Small intestine (tissue), 7 donors: Measurements from ENCODE around the gene ACSL5. TPM values are rescaled to one million over a fixed set of nuclear protein-coding genes. Genes with fewer than 3 reads are reported as not detected.

Experiments used
- DNase-seq, 2 donors: peaks; one replicate each; pipeline versions ENCODE4 v3.0.0 to v3.0.0-alpha.2; 2013
- FAIRE-seq: peaks from 2 replicates; lab custom pipeline; 2012; peaks lifted over from hg19 to GRCh38; lab: Jason Lieb, UNC
- H3K27ac ChIP-seq, 3 donors: one replicate each; pipeline ENCODE4 v1.5.1; 2013; ENCODE audit warnings: low read length in 2 of 3, mild to moderate bottlenecking in 2 of 3, control low read depth in 1 of 3, inconsistent platforms in 1 of 3, low read depth in 1 of 3, moderate library complexity in 1 of 3
- H3K27me3 ChIP-seq, 3 donors: one replicate each; pipeline ENCODE4 v1.6.1; 2013; ENCODE audit warnings: low read length in 3 of 3, inconsistent platforms in 1 of 3; ENCODE audit not compliant: control insufficient read depth in 3 of 3, insufficient read depth in 3 of 3
- H3K36me3 ChIP-seq, 3 donors: one replicate each; pipeline ENCODE4 v1.6.1; 2013; ENCODE audit warnings: low read length in 3 of 3, inconsistent platforms in 1 of 3, low read depth in 1 of 3, mild to moderate bottlenecking in 1 of 3, moderate library complexity in 1 of 3; ENCODE audit not compliant: control insufficient read depth in 3 of 3, insufficient read depth in 2 of 3
- H3K4me1 ChIP-seq, 3 donors: one replicate each; pipeline ENCODE4 v1.6.1; 2013; ENCODE audit warnings: low read length in 2 of 3, inconsistent platforms in 1 of 3, low read depth in 1 of 3, mild to moderate bottlenecking in 1 of 3, moderate library complexity in 1 of 3; ENCODE audit not compliant: control insufficient read depth in 3 of 3, insufficient read depth in 2 of 3
- H3K4me3 ChIP-seq, 3 donors: one replicate each; pipeline ENCODE4 v1.5.1; 2013; ENCODE audit warnings: low read length in 3 of 3, control low read depth in 1 of 3, inconsistent platforms in 1 of 3, low read depth in 1 of 3, mild to moderate bottlenecking in 1 of 3, moderate library complexity in 1 of 3
- H3K9me3 ChIP-seq, 2 donors: one replicate each; pipeline ENCODE4 v1.6.1; 2013; ENCODE audit warnings: low read depth in 1 of 2, low read length in 1 of 2; ENCODE audit not compliant: control insufficient read depth in 2 of 2, insufficient read depth in 1 of 2
- WGBS, 3 donors: extraction: QIAGEN DNeasy Blood & Tissue Kit; methylation state at CpG; one replicate each; pipeline ENCODE4 v1.1.7; 2013; 5-methylcytosine and 5-hydroxymethylcytosine counted together
- polyA plus RNA-seq, 4 donors: library from polyadenylated mRNA; stranded (reverse) in 3 of 4; unstranded in 1 of 4; fragments of 200-250 nt in 3 of 4; fragments of 120-200 nt in 1 of 4; gene quantifications; one replicate each; pipeline versions ENCODE4 v1.2.1 to v1.2.3, GENCODE V29; 2013
- donor health status: healthy with polysubstance abuse.
- donor health status: control.
- donor health status: control.
- donor health status: Bipolar disorder and iron deficiency.
- donor health status: healthy.

The ACSL5 gene
- polyA plus RNA-seq, 4 donors, result 163 to 425 (median 292) TPM

- DNase-seq, result peak; percentile 47
Observed at GRCh38 chr10:112409755-112410154, 35.8 kb downstream of the ACSL5 start.

GRCh38 chr10:112412696-112413095, 38.8 kb downstream of the ACSL5 start:
- FAIRE-seq (no peak), DNase-seq (no peak)
- no peak overlapping the region for H3K4me3 ChIP-seq
- peaks cover 24 to 49% (median 46%) of the 10 kb centered on the region in 3 donors for H3K36me3 ChIP-seq
- no peaks in the 10 kb centered on the region for H3K27me3 ChIP-seq
- no peak overlapping the region for H3K27ac ChIP-seq
- H3K9me3 ChIP-seq, result no peaks in the 10 kb centered on the region
- H3K4me1 ChIP-seq, result peaks cover 0 to 20% (median 0%) of the 10 kb centered on the region in 3 donors
- 92 to 94% (median 93%) methylated on average over 2 of the region's 2 CpGs for WGBS, 3 donors

More at GRCh38 chr10:112409755-112410154, 35.8 kb downstream of the ACSL5 start:
- peaks cover 25 to 41% (median 40%) of the 10 kb centered on the region in 3 donors for H3K36me3 ChIP-seq
- no peaks in the 10 kb centered on the region for H3K9me3 ChIP-seq
- peaks cover 0 to 31% (median 0%) of the 10 kb centered on the region in 3 donors for H3K4me1 ChIP-seq
- no peak overlapping the region for H3K4me3 ChIP-seq
- FAIRE-seq, result no peak
- 17 to 55% (median 38%) methylated on average over 4 of the region's 4 CpGs for WGBS, 3 donors
- no peaks in the 10 kb centered on the region for H3K27me3 ChIP-seq
- H3K27ac ChIP-seq, result peak overlapping the region in 1 of 3 donors; percentile 23

- Histone ChIP-seq H3K27me3 (no peaks in the 10 kb centered on the region), H3K4me3 (no peak overlapping the region), H3K4me1 (peaks cover 0 to 14% (median 0%) of the 10 kb centered on the region in 3 donors), H3K9me3 (no peaks in the 10 kb centered on the region), H3K27ac (no peak overlapping the region), H3K36me3 (peaks cover 28 to 41% (median 33%) of the 10 kb centered on the region in 3 donors)
- no peak for FAIRE-seq
- no peak for DNase-seq
- WGBS, 3 donors, result 91 to 93% (median 92%) methylated on average over 3 of the region's 3 CpGs
Observed at GRCh38 chr10:112421731-112422130, 47.8 kb downstream of the ACSL5 start.

- Histone ChIP-seq H3K27ac (peak overlapping the region in 2 of 3 donors; percentile 36 to 61), H3K4me3 (no peak overlapping the region), H3K27me3 (no peaks in the 10 kb centered on the region), H3K36me3 (peaks cover 27 to 42% (median 41%) of the 10 kb centered on the region in 3 donors), H3K9me3 (no peaks in the 10 kb centered on the region), H3K4me1 (peaks cover 0 to 24% (median 0%) of the 10 kb centered on the region in 3 donors)
- FAIRE-seq (no peak), DNase-seq (peak; percentile 69 to 82)
- 22 to 64% (median 30%) methylated on average over 2 of the region's 2 CpGs for WGBS, 3 donors
Observed at GRCh38 chr10:112424651-112425050, 50.7 kb downstream of the ACSL5 start.

DNA sequence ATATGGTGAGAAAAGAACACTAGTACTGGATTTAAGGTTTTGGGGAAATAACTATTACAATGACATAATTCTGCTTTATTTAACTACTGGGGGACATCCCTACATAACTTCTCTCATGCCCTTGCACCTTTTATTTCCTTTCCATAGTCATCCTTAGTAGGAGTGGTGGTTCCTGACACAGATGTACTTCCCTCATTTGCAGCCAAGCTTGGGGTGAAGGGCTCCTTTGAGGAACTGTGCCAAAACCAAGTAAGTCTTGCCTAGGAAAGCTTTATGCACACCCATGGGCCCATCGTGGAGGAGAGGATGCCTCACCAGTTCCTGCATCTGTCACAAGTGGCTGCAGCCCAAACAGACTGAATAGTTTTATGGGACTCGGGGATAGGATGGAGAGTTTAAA, 52.2 kb downstream of the ACSL5 start:
- peaks cover 23 to 40% (median 36%) of the 10 kb centered on the region in 3 donors for H3K36me3 ChIP-seq
- H3K27ac ChIP-seq, result no peak overlapping the region
- no peak overlapping the region for H3K4me3 ChIP-seq
- H3K4me1 ChIP-seq, result peaks cover 0 to 34% (median 0%) of the 10 kb centered on the region in 3 donors
- FAIRE-seq, result no peak
- H3K27me3 ChIP-seq, result no peaks in the 10 kb centered on the region
- 61 to 75% (median 64%) methylated on average over 2 of the region's 2 CpGs for WGBS, 3 donors
- no peak for DNase-seq
- no peaks in the 10 kb centered on the region for H3K9me3 ChIP-seq

DNA sequence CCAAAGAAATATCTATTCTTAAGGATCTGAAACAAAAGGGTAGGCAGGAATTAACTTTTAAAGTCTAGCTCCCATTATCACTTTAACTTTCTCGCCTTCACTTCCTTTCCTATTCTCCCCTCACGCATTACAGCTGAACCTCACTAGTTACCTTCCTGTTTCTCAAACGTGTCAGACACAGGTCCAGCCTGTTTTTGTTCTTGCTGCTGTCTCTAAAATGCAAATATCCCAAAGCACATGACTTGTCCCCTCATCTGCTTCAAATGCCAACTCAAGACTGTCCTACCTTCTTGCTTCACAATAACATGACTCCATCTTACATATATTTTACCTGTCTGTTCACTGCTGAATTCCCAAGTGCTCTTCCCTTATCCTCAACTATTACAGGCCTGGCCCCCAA, 55.2 kb downstream of the ACSL5 start:
- H3K27ac ChIP-seq, result peak overlapping the region; percentile 6 to 71 (median 70)
- H3K9me3 ChIP-seq, result no peaks in the 10 kb centered on the region
- H3K27me3 ChIP-seq, result no peaks in the 10 kb centered on the region
- no peak for DNase-seq
- H3K4me1 ChIP-seq, result peaks cover 0 to 35% (median 0%) of the 10 kb centered on the region in 3 donors
- FAIRE-seq, result no peak
- H3K36me3 ChIP-seq, result peaks cover 15 to 36% (median 17%) of the 10 kb centered on the region in 3 donors
- WGBS, 3 donors, result 43 to 58% (median 48%) methylated on average over 3 of the region's 3 CpGs
- H3K4me3 ChIP-seq, result no peak overlapping the region

DNA sequence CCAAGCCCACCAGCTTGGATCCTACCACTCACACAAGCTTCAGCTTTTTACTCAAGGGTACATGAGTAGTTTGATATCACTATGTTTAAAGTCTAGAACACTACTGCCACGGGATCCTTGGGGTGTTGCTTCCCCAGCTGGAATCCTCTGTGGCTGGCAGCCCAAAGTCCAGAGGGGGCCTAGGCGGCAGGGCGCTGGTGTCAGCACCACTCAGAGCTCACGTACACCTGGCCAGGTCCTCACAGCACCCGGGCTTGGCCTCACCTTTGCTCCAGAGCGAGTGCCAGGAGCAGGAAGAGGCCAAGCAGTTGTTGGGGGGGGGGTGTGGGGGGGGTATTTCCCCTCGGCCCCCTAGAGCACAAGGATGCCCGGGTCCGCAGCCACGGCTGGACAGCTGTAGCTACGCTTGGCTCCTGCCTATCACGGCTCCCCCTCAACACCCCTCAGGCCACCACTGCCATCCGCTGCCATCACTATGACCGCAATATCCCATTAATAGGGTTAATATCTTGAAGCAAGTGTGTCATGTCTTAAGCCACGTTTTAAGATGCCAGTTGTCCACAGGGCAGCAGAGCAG, 55.8 kb downstream of the ACSL5 start:
- no peak for FAIRE-seq
- Histone ChIP-seq H3K27ac (peak overlapping the region; percentile 6 to 71 (median 70)), H3K4me3 (no peak overlapping the region), H3K27me3 (no peaks in the 10 kb centered on the region), H3K9me3 (no peaks in the 10 kb centered on the region), H3K4me1 (peaks cover 0 to 29% (median 0%) of the 10 kb centered on the region in 3 donors), H3K36me3 (peaks cover 15 to 36% (median 17%) of the 10 kb centered on the region in 3 donors)
- 25 to 68% (median 51%) methylated on average over 13 to 15 of the region's 15 CpGs for WGBS, 3 donors
- DNase-seq, result peak; percentile 84 to 90

GRCh38 chr10:112433136-112433535, 59.2 kb downstream of the ACSL5 start:
- H3K4me3 ChIP-seq, result no peak overlapping the region
- no peak for DNase-seq
- 88 to 97% (median 92%) methylated on average over 2 of the region's 2 CpGs for WGBS, 3 donors

More at GRCh38 chr10:112433136-112433535, 59.2 kb downstream of the ACSL5 start:
- Histone ChIP-seq H3K9me3 (no peaks in the 10 kb centered on the region), H3K36me3 (peaks cover 3 to 21% (median 14%) of the 10 kb centered on the region in 3 donors), H3K27ac (no peak overlapping the region), H3K4me1 (peaks cover 0 to 27% (median 4%) of the 10 kb centered on the region in 3 donors), H3K27me3 (no peaks in the 10 kb centered on the region)
- FAIRE-seq, result no peak
